ENCODE results near the gene PCDH15. TPM values are rescaled to one million over a fixed set of nuclear protein-coding genes. Genes with fewer than 3 reads are reported as not detected.

The PCDH15 gene
- total RNA-seq, 2 experiments from 2014 or later = not detected

DNA sequence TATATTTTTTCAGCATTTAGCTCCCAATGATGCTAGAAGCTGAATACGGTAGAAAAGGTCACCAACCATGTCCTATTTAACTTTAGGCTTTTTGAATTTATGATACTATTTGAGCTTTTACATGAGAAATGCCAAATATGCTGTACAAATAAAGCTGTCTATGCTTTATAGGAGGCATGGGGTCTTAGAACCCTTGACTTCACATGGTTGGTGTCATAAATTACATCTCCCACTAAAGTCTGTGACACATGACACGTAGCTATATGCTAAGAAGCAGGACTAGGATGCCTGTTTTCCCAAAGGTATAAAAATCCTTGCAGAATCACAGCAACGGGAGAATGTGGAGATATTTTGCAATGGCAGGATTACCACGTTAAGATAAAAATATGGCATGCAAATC, 960.4 kb downstream of the PCDH15 start:
- ATAC-seq (ENCODE audit: poor library complexity) (no peak), DNase-seq (no peak)
- H3K27me3 ChIP-seq (ENCODE audit: control insufficient read depth in 1 of 2, insufficient read depth in 2 of 2, low read length in 2 of 2) = no peaks in the 10 kb centered on the region
- Mint-ChIP-seq H3K9me3 (peaks cover 3% of the 10 kb centered on the region), H3K27me3 (no peaks in the 10 kb centered on the region), H3K36me3 (ENCODE audit: low read depth) (no peaks in the 10 kb centered on the region), H3K4me3 (no peak overlapping the region), H3K4me1 (ENCODE audit: low read depth) (no peaks in the 10 kb centered on the region), H3K27ac (no peak overlapping the region)
- H3K4me1 ChIP-seq (ENCODE audit: insufficient read depth, low read length) = no peaks in the 10 kb centered on the region
- TF ChIP-seq, protein P1, sequence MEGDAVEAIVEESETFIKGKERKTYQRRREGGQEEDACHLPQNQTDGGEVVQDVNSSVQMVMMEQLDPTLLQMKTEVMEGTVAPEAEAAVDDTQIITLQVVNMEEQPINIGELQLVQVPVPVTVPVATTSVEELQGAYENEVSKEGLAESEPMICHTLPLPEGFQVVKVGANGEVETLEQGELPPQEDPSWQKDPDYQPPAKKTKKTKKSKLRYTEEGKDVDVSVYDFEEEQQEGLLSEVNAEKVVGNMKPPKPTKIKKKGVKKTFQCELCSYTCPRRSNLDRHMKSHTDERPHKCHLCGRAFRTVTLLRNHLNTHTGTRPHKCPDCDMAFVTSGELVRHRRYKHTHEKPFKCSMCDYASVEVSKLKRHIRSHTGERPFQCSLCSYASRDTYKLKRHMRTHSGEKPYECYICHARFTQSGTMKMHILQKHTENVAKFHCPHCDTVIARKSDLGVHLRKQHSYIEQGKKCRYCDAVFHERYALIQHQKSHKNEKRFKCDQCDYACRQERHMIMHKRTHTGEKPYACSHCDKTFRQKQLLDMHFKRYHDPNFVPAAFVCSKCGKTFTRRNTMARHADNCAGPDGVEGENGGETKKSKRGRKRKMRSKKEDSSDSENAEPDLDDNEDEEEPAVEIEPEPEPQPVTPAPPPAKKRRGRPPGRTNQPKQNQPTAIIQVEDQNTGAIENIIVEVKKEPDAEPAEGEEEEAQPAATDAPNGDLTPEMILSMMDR (IDR thresholded peaks at IDR 0.05) = no peak
- intact Hi-C loops (cut with DNase I, micrococcal nuclease) = no loop called here
- no peak overlapping the region for H3K27ac ChIP-seq (ENCODE audit: low read depth in 1 of 2, low read length in 2 of 2)
- CTCF ChIA-PET = no interaction called here
- POLR2A ChIA-PET = no interaction called here
- no peak overlapping the region for H3K4me3 ChIP-seq (ENCODE audit: low read length)
- peaks cover 3% of the 10 kb centered on the region in 2 experiments for H3K9me3 ChIP-seq (ENCODE audit: control insufficient read depth in 1 of 2, insufficient read depth in 1 of 2, low read length in 2 of 2)
- no peaks in the 10 kb centered on the region for H3K36me3 ChIP-seq (ENCODE audit: insufficient read depth, low read length)

DNA sequence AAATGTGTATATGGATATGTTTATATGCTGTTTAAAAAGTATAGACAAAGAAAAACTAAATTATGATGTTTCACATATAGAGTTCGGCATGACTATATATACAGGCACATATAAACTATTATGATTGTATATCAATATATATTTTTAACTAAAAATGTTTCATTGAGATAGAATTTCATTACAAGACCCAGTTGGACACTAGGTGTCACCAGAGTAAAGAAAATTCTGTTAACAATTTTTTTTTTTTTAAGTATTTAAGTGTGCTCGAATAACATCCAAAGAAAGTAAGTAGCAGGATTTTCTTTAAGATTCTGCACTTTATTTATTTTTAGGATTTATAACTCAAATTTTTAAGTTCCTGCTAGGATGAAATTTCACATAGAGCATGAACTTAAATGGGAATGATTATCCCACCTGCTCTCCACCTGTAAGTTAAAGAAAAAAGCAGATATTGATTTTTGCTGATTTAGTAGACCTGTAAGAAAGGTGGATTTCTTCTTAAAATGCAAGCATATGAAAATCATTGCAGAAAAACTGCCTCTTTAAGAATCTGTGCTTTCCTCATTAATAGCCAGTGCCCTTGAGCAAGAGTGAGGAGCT, 961.5 kb downstream of the PCDH15 start:
- Mint-ChIP-seq H3K36me3 (ENCODE audit: low read depth) (no peaks in the 10 kb centered on the region), H3K4me1 (ENCODE audit: low read depth) (no peaks in the 10 kb centered on the region), H3K4me3 (no peak overlapping the region), H3K27ac (no peak overlapping the region), H3K27me3 (no peaks in the 10 kb centered on the region), H3K9me3 (peaks cover 3% of the 10 kb centered on the region)
- TF ChIP-seq, protein P1 (IDR thresholded peaks at IDR 0.05) = no peak
- H3K27ac ChIP-seq (ENCODE audit: low read depth in 1 of 2, low read length in 2 of 2) = no peak overlapping the region
- no peak overlapping the region for H3K4me3 ChIP-seq (ENCODE audit: low read length)
- H3K36me3 ChIP-seq (ENCODE audit: insufficient read depth, low read length) = no peaks in the 10 kb centered on the region
- ATAC-seq (ENCODE audit: poor library complexity) (no peak), DNase-seq (no peak)
- intact Hi-C loops (cut with DNase I, micrococcal nuclease) = no loop called here
- ChIA-PET POLR2A (no interaction called here), CTCF (no interaction called here)
- peaks cover 3% of the 10 kb centered on the region in 2 experiments for H3K9me3 ChIP-seq (ENCODE audit: control insufficient read depth in 1 of 2, insufficient read depth in 1 of 2, low read length in 2 of 2)
- H3K4me1 ChIP-seq (ENCODE audit: insufficient read depth, low read length) = no peaks in the 10 kb centered on the region
- H3K27me3 ChIP-seq (ENCODE audit: control insufficient read depth in 1 of 2, insufficient read depth in 2 of 2, low read length in 2 of 2) = no peaks in the 10 kb centered on the region

DNA sequence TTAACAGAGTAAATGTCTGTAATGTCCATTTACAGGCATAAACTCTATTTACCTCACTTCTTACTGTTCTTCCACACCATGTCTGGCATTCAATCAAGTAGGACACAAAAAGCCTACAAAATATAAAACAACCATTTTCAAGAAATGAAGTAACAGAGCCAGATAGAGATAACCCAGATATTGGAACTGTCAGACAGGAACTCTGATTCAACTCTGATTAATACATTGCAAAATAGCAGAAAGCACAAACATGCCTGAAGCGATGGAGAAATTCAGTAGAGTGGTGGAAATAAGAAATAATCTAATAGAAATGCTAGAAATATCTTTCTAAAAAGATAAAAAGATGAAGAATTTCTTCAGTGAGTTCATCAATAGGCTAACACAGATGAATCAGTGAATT, 964.4 kb downstream of the PCDH15 start:
- intact Hi-C loops (cut with DNase I, micrococcal nuclease) = no loop called here
- no peak overlapping the region for H3K4me3 Mint-ChIP-seq
- H3K27ac Mint-ChIP-seq = no peak overlapping the region

More for the DNA sequence above, 964.4 kb downstream of the PCDH15 start:
- Histone ChIP-seq H3K36me3 (ENCODE audit: insufficient read depth, low read length) (no peaks in the 10 kb centered on the region), H3K27ac (ENCODE audit: low read depth in 1 of 2, low read length in 2 of 2) (no peak overlapping the region), H3K9me3 (ENCODE audit: control insufficient read depth in 1 of 2, insufficient read depth in 1 of 2, low read length in 2 of 2) (peaks cover 0 to 3% of the 10 kb centered on the region in 2 experiments), H3K4me1 (ENCODE audit: insufficient read depth, low read length) (no peaks in the 10 kb centered on the region), H3K4me3 (ENCODE audit: low read length) (no peak overlapping the region), H3K27me3 (ENCODE audit: control insufficient read depth in 1 of 2, insufficient read depth in 2 of 2, low read length in 2 of 2) (no peaks in the 10 kb centered on the region)
- POLR2A ChIA-PET = no interaction called here
- Mint-ChIP-seq H3K27me3 (no peaks in the 10 kb centered on the region), H3K4me1 (ENCODE audit: low read depth) (no peaks in the 10 kb centered on the region), H3K36me3 (ENCODE audit: low read depth) (no peaks in the 10 kb centered on the region), H3K9me3 (peaks cover 6% of the 10 kb centered on the region)
- CTCF ChIA-PET = no interaction called here
- DNase-seq (no peak), ATAC-seq (ENCODE audit: poor library complexity) (no peak)
- TF ChIP-seq, protein P1 (IDR thresholded peaks at IDR 0.05) = no peak

All from CD4-positive, alpha-beta T cell (primary cell).